ENCODE data around the gene ALX3.

ALX3 gene

DNA sequence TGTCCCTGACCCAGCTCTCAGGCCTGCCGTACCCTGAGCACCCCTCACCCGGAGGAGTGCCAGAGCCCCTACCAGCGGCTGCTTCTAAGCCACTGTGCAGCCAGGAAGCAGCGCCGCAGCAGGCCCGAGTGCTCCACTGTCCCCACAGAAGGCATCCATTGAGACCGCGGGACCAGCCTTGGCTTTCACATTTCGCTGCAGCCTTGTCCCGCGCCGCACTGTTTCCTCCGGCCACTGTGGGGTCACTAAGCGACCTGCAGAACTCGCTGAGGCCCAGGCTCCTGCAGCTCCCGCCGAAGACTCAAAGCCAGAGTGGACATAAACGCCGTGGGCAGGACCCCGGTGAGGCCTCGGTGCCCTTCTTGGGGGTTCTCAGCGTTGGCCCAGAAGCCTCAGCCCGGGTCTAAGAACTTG lies 3.0 kb downstream of the ALX3 start:
- Histone ChIP-seq H3K4me1 (ENCODE audit: insufficient read depth, poor library complexity, severe bottlenecking) (no peaks in the 10 kb centered on the region), H3K27ac (ENCODE audit: poor library complexity, severe bottlenecking) (no peak overlapping the region), H3K9me3 (ENCODE audit: severe bottlenecking) (no peaks in the 10 kb centered on the region), H3K4me3 (ENCODE audit: severe bottlenecking) (no peak overlapping the region), H3K27me3 (ENCODE audit: insufficient read depth, poor library complexity, severe bottlenecking) (peaks cover 52% of the 10 kb centered on the region), H3K36me3 (ENCODE audit: low read depth) (no peaks in the 10 kb centered on the region)
- no peak for TF ChIP-seq CTCF (IDR thresholded peaks at IDR 0.05; ENCODE audit: poor library complexity, severe bottlenecking)
- DNase-seq (ENCODE audit: low spot score) (no peak), ATAC-seq (ENCODE audit: low read depth) (no peak)

GRCh38 chr1:110065841-110066240 lies 4.6 kb downstream of the ALX3 start:
- ATAC-seq (ENCODE audit: low read depth), result 0 out of 3 replicates have a peak, but pooled peaks have one; percentile 5
- no peaks in the 10 kb centered on the region for H3K4me1 ChIP-seq (ENCODE audit: insufficient read depth, poor library complexity, severe bottlenecking)
- TF ChIP-seq CTCF (IDR thresholded peaks at IDR 0.05; ENCODE audit: poor library complexity, severe bottlenecking), result no peak
- H3K27me3 ChIP-seq (ENCODE audit: insufficient read depth, poor library complexity, severe bottlenecking), result peaks cover 35% of the 10 kb centered on the region
- no peak for DNase-seq (ENCODE audit: low spot score)
- H3K27ac ChIP-seq (ENCODE audit: poor library complexity, severe bottlenecking), result no peak overlapping the region
- H3K36me3 ChIP-seq (ENCODE audit: low read depth), result no peaks in the 10 kb centered on the region
- no peak overlapping the region for H3K4me3 ChIP-seq (ENCODE audit: severe bottlenecking)
- H3K9me3 ChIP-seq (ENCODE audit: severe bottlenecking), result no peaks in the 10 kb centered on the region

DNA sequence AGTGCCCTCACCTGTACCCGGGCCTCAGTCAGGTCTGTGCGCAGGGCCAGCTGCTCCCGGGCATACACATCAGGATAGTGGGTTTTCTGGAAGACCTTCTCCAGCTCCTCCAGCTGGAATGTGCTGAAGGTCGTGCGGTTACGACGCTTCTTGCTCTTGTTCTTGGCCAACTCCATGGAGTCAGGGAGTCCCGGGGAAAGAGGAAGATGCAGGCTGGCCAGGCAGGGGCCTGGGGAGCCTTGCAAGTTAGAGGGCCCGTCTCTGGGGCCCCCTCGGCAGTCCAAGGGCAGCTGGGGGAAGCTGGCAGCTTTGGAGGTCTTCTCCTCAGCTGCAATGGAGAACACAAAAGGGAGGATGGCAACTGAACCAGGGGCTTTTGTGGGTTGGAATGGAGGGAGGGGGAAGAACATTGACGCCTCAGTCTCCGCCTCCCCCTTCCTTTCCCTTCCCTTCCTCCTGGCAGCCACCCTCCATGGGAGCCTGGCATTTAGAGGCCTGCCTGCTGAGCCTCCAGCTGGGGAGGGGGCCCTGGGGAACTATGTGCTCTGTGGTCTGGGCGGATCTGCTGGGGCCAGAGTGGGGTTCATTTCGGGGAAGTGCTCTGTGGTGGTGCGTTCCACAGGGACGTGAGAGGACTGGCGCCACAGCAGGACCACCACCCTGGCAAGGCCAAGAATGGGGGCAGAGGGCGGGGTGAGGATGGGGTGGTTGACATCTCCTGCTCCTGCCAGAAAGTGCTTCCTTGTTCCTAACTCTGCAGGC lies 5.7 kb downstream of the ALX3 start:
- Histone ChIP-seq H3K27me3 (ENCODE audit: insufficient read depth, poor library complexity, severe bottlenecking) (peaks cover 27% of the 10 kb centered on the region), H3K27ac (ENCODE audit: poor library complexity, severe bottlenecking) (no peak overlapping the region), H3K4me3 (ENCODE audit: severe bottlenecking) (no peak overlapping the region), H3K9me3 (ENCODE audit: severe bottlenecking) (no peaks in the 10 kb centered on the region), H3K4me1 (ENCODE audit: insufficient read depth, poor library complexity, severe bottlenecking) (no peaks in the 10 kb centered on the region), H3K36me3 (ENCODE audit: low read depth) (0 out of 2 replicates have a peak, but pooled peaks cover 4% of the 10 kb centered on the region)
- TF ChIP-seq CTCF (IDR thresholded peaks at IDR 0.05; ENCODE audit: poor library complexity, severe bottlenecking), result no peak
- DNase-seq (ENCODE audit: low spot score) (no peak), ATAC-seq (ENCODE audit: low read depth) (no peak)

GRCh38 chr1:110063781-110064180 lies 6.7 kb downstream of the ALX3 start:
- Histone ChIP-seq H3K9me3 (ENCODE audit: severe bottlenecking) (no peaks in the 10 kb centered on the region), H3K27me3 (ENCODE audit: insufficient read depth, poor library complexity, severe bottlenecking) (peaks cover 18% of the 10 kb centered on the region), H3K27ac (ENCODE audit: poor library complexity, severe bottlenecking) (no peak overlapping the region), H3K4me3 (ENCODE audit: severe bottlenecking) (no peak overlapping the region), H3K36me3 (ENCODE audit: low read depth) (0 out of 2 replicates have a peak, but pooled peaks cover 4% of the 10 kb centered on the region), H3K4me1 (ENCODE audit: insufficient read depth, poor library complexity, severe bottlenecking) (no peaks in the 10 kb centered on the region)
- TF ChIP-seq CTCF (IDR thresholded peaks at IDR 0.05; ENCODE audit: poor library complexity, severe bottlenecking), result no peak
- no peak for ATAC-seq (ENCODE audit: low read depth)
- no peak for DNase-seq (ENCODE audit: low spot score)

- Histone ChIP-seq H3K4me3 (ENCODE audit: severe bottlenecking) (no peak overlapping the region), H3K27me3 (ENCODE audit: insufficient read depth, poor library complexity, severe bottlenecking) (peaks cover 6% of the 10 kb centered on the region), H3K36me3 (ENCODE audit: low read depth) (0 out of 2 replicates have a peak, but pooled peaks cover 4% of the 10 kb centered on the region), H3K9me3 (ENCODE audit: severe bottlenecking) (no peaks in the 10 kb centered on the region), H3K27ac (ENCODE audit: poor library complexity, severe bottlenecking) (no peak overlapping the region), H3K4me1 (ENCODE audit: insufficient read depth, poor library complexity, severe bottlenecking) (no peaks in the 10 kb centered on the region)
- ATAC-seq (ENCODE audit: low read depth), result no peak
- TF ChIP-seq CTCF (IDR thresholded peaks at IDR 0.05; ENCODE audit: poor library complexity, severe bottlenecking), result no peak
- no peak for DNase-seq (ENCODE audit: low spot score)
Measured at GRCh38 chr1:110062612-110063011, 7.9 kb downstream of the ALX3 start.
